Astrocyte of the cerebellum (primary cell): ENCODE measurements around the gene SMURF2.
"Not testable (repeated sequence)": the region's sequence is repeated elsewhere in the genome, so short reads cannot be mapped to it uniquely, and the experiment has no call there.

ENCODE experiments used
- DNase-seq: peaks from one replicate; pipeline ENCODE4 v3.0.0-alpha.2; 2011; ENCODE audit warnings: low read depth
- H3K4me3 ChIP-seq: 2 replicates; pipeline ENCODE4 v1.5.1; 2011; ENCODE audit warnings: mild to moderate bottlenecking, low read depth, low read length, moderate library complexity
- CTCF ChIP-seq: IDR thresholded peaks from 2 replicates; pipeline ENCODE4 v1.5.1; 2012; ENCODE audit warnings: low read length, low read depth, moderate library complexity, mild to moderate bottlenecking; ENCODE audit errors: missing control alignments
- in situ Hi-C: cut with HindIII; loops from 2 replicates; pipeline ENCODE4 v1.10.0; 2017; ENCODE audit warnings: low sequenced_read_pairs

The SMURF2 gene

GRCh38 chr17:64596439-64596838 is 65.7 kb downstream of the SMURF2 start:
- DNase-seq = no peak
- TF ChIP-seq CTCF = no peak
- in situ Hi-C loops = no loop called here
- no peak overlapping the region for H3K4me3 ChIP-seq

- in situ Hi-C loops = no loop called here
- no peak for TF ChIP-seq CTCF
- no peak for DNase-seq
- no peak overlapping the region for H3K4me3 ChIP-seq
These were observed 70.2 kb downstream of the SMURF2 start for GRCh38 chr17:64591944-64592343.

GRCh38 chr17:64585146-64585545 is 77.0 kb downstream of the SMURF2 start:
- H3K4me3 ChIP-seq = no peak overlapping the region
- TF ChIP-seq CTCF = no peak
- in situ Hi-C loops = no loop called here
- no peak for DNase-seq

GRCh38 chr17:64583038-64583437 is 79.1 kb downstream of the SMURF2 start:
- no peak for TF ChIP-seq CTCF
- no peak overlapping the region for H3K4me3 ChIP-seq
- in situ Hi-C loops = no loop called here
- no peak for DNase-seq

GRCh38 chr17:64580384-64581315 is 81.5 kb downstream of the SMURF2 start:
- no peak overlapping the region for H3K4me3 ChIP-seq
- no peak for DNase-seq
- in situ Hi-C loops = no loop called here
- no peak for TF ChIP-seq CTCF

GRCh38 chr17:64579917-64580316 is 82.2 kb downstream of the SMURF2 start:
- TF ChIP-seq CTCF = no peak
- H3K4me3 ChIP-seq = no peak overlapping the region
- DNase-seq = no peak
- in situ Hi-C loops = no loop called here

- in situ Hi-C loops, H3K4me3 ChIP-seq, DNase-seq: not testable (repeated sequence)
These were observed 85.1 kb downstream of the SMURF2 start for GRCh38 chr17:64577025-64577424.
